Stimulated activated CD8-positive, alpha-beta memory T cell treated with anti-CD3 and anti-CD28 coated beads, Interleukin-12 subunit alpha, Interleukin-12 subunit beta, amount 100 ng/mL, for 24 hours (primary cell): ENCODE data around the gene RANBP9.
A peak's percentile ranks its signal among the peaks of the same experiment; 100 is the strongest.

Experiments used
- DNase-seq: peaks from one replicate; pipeline ENCODE4 v3.0.0-alpha.2; 2020; ENCODE audit errors: extremely low read depth

RANBP9 gene

DNA sequence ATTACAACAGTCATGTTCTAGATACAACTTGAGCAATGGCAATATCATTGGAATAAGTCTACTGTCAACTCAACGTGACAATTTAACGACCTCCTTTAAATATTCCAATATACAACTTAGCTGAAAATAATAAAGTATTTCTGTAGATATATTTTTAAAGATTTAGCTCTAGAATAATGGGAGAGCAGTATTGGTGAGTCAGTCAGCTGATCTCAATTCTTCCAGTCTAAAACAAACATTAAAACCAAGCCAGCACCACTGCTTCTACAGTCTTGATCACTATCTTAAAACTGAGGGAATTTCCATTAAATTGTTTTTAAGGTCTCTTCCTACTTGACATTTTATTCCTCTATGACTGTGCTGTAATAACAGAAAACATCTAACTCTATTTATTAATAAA lies 58.3 kb downstream of the RANBP9 start:
- no peak for DNase-seq

DNA sequence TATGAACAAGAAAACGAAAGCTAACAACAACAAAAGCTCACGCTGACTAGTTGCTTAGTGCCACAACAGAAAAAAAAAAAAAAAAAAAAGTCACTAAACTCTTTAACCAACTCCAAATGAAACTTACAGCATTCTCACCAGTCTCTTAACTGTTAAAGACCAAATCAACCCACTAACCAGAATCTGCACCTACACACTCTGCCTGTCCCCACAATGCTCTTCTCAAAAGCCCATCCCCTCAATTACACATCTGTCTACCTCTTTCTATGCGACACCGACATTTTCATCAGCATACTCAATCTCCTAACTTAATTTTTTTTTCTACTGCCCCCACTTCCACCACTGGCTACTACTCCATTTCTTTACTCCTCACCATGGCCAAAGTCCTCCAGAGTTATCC lies 62.2 kb downstream of the RANBP9 start:
- no peak for DNase-seq

DNA sequence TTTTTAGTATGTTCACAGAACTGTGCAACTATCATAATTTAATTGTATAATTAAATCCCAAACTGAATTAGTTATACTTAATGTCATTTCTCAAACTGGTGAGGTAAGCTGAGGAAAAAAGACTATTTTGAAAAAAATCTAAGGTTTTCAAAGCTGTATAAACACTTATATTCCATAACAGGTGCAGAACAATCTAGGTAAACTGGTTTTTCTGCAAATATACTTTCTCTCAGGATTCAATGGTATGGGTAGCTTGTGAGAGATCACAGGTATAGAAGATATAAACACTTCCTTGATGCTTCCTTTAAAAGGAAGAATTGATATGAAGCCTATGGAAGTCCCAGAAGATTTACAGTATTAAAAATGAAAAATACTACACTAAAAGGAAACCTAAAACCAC lies 62.8 kb downstream of the RANBP9 start:
- DNase-seq, result no peak

DNA sequence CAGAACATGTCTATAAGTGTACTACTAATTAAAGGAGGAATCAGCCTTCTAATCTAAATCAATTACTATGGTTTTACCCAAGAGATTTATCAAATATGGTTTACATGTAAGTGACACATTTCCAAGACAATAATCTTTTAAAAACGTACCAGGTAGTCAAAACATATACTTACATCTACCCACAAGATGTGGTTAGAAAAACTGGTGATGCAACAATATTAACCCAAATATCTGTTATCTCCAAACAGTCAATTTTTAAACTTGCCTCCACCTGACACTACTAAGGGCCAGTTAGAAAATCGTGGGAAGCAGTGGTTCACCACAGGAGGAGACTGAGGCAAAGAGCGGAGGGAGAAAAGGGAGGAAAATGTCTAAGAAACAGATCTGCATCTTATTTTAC lies 68.5 kb downstream of the RANBP9 start:
- DNase-seq, result no peak

DNA sequence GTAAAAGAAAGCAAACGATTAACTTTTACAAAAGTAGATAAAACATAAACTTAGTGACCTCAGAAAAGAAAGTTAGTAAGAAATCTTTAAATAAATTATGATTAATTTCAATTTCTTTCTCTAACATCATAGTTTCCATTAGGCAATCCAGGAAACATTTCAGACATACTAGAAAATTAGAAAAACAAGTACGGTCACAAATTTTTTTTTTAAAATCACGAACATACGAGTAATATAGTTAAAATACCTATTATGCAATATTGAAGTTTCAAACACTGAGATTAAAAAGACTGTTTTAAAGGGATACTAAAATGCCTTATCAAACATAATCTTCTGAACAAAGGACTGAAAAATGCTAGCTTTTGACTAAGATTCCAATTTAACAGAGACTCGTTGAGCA lies 70.3 kb downstream of the RANBP9 start:
- DNase-seq, result no peak

DNA sequence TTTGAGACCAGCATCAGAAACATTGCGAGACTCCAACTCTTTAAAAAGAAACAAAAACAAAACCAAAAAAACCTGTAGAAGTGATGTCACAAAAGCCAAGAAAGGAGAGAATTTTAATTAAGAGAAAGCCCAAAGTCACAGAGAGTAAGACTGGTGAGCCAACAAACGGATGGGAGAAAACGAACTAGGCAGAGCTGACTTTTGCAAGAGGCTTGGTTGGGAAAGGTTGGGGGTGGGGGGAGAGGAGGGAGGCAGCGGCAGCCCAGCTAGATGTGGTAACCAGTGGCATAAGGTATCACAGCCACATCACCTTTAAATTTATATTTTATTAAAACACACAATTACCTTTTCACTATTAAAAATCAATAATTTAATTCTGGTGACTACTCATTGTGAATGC lies 73.0 kb downstream of the RANBP9 start:
- DNase-seq, result no peak

DNA sequence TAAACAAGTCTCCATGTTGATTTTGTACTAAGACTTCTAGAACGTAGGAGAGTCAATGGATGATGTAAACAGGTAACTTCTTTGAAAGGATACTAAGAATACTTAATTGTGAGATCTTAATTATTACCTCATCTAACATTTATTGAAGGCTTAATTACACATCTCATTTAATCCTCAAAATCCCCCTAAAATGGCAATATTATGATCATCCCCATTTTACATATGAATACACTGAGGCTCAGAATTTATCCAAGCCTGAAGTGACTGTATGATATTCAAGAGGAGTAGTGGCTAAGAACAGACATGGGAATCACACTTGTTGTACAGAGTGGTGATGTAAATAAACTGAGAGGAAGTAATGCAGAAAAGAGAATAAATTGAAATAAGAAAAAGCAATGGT lies 73.6 kb downstream of the RANBP9 start:
- no peak for DNase-seq

DNA sequence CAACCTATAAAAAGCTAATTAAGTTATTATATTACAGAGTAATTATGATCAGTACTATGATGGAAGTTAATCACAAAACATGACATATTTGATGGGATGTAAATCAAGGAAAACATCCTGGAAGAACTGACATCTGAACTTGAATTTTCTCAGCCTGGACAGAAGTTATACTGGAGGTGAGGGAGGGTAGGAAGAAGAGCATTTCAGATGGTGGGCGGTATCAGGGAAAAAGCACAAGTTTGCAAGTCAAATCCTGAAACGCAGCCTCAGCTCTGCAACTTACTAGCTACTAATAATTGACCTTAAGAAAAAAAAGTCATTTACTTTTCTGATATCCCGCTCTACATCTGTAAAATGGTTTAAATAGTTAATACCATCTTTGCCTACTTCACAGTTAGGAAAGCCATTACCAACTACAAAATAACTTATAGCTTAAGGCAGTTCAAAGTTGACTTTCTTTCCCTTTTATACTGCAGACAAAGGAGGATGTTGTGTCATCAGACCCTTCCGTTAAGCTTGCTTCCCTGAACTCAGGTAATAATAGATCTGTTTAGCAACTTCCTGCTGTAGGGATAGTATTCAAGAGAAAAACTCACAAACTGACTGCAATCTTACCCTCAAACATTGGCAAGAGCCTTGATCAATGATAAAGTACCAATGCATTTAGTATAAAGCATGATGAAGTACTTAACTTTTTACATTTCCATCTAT lies 75.5 kb downstream of the RANBP9 start:
- no peak for DNase-seq

DNA sequence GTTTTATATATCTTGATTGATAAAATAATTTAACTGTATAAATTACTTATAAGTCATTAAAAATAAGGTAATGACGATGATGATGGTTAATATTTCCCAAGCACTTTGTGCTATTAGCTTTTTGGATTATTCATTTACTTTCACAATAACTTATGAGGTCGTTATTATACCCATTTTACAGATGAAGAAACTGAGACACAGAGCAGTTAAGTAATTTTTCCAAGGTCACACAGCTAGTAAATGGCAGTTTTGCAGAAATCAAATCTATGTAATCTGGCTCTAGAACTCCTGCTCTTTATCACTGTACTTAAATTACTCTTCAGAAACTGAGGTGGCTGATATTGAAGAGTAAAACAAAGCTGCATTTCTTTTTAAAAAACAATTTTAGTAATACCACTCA lies 78.3 kb downstream of the RANBP9 start:
- no peak for DNase-seq

DNA sequence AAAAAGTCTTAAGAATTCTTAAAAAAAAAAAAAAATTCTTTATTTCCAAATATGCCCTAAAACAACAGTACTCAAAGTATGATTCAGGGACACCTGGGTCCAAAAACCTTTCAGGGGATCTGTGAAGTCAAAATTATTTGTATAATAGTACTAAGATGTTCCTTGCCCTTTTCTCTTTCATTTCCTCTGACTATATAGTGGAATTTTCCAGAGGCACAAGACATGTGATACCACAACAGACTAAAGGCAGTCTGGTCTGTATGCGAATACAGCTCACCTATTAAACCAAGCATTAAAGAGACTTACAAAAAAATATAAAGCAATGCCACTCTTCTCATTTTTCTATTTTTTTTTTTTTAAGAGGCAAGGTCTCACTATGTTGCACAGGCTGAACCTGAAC lies 81.1 kb downstream of the RANBP9 start:
- DNase-seq, result no peak

DNA sequence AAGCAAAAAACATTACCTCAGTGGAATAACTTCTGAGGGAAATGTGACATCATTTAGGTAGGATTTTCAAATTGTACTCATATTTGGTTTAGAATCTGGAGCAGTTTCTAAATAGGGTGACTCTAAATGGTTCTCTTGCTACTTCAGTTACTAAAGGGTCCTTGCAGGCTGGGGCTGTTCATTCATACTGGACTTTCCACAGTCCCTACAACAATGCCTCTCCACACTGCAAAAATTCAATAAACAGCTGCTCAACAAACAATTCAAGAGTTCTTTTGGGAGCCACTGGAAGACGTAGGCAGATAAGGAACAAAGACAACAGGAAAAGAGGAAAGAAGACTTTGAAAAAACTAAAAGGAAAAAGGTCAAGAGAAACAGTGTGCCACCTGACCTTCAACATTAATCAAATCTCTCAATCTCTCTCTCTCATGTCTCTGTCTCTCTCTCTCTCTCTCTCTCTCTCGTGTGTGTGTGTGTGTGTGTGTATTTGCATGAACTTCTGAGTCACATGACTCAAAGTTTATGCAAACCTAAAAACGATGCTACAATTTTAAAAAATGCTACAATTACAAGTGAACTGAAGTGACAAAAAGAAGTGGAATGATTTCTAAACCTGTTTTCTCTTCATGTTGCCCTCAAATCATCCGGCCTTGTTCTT lies 82.0 kb downstream of the RANBP9 start:
- DNase-seq, result no peak

DNA sequence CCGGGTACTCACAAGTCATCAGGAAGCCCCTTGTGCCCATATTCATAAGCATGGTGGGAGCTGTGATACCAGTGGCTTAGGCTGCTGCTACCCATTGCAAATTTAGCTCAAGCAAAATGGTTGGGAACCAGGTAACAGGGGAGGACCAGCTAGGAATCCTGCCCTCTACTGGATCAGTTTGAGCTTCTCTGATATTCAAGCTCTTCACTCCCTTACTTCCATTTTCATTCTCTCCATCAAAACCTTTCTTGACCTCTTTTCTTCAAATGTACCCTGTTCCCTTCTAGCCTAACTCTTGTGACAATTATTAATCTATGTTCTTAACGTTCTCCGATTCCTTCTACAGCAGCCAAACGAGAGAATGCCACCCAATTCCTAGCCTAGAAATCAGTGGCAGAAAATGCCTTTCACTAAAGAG lies 86.8 kb downstream of the RANBP9 start:
- no peak for DNase-seq

DNA sequence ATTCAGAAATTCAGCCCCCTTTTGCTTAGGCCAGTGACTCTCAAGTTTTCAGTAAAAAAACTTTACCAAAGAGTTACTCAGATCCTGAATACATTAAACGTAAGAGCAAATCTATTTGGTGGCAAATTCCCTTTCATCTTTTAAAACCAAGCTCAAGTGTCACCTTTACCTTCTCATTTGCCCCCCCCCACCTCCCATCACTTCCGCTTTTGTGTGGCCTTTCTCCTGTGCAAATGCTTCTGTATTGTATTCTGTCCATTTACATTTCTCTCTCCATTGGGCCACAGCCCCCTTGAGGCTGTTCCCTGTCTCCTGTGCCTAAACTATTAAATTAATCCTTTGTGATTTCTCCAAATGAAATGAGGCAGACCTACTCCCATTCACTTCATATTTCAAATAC lies 94.6 kb downstream of the RANBP9 start:
- no peak for DNase-seq

DNA sequence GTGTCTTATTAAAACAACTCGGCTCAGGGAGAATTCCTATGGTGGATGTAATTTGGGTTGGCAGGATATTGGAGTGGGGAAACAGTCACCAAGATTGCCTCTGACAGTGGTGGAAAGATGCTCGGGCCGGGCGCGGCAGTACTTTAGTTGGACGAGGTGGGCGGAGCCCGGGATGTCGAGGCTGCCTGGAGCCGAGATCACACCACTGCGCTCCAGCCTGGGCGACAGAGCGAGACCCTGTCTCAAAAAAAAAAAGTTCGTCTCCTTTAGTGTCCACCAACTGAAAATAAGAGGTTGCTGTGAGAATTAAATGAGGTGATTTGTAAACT lies 95.9 kb downstream of the RANBP9 start:
- DNase-seq, result no peak

DNA sequence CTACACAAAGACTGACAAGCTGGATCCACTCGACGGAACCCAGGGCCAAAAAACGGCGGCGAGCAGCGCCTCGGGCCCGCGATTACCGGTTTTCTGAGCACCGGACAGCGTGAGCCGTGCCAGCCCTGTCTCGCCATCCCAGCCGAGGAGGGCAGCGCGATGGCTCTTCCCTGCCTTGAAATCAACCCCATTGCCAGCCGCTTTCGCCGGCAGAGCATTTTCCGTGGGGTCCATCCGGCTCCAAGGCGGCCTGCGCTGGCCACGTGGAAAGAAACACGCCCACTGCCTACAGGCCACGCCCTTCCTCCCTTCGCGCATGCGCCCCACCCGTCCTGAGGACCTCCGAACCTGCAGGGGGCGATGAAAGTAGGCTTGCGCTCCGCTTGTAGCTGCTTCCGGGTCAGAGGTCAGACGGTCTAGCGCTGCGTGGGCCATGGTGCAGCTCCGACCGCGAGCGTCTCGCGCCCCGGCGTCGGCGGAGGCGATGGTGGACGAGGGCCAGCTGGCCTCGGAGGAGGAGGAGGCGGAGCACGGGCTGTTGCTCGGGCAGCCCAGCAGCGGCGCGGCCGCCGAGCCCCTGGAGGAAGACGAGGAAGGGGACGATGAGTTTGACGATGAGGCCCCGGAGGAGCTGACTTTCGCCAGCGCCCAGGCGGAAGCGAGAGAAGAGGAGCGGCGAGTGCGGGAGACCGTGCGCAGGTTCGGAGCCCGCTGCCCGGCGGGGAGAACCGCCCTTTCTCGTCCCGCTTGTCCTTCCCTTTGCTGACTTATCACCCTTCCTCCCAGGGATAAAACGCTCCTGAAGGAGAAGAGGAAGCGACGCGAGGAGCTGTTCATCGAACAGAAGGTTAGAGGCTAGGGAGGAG lies 96.5 kb downstream of the RANBP9 start, which contains the start of gene NOL7:
Gene NOL7, plus strand, starts transcription at position 410 of the 866 bp plus-strand sequence. Its CDS starts 24 bp downstream, at position 434.
- DNase-seq, result peak; percentile 91

DNA sequence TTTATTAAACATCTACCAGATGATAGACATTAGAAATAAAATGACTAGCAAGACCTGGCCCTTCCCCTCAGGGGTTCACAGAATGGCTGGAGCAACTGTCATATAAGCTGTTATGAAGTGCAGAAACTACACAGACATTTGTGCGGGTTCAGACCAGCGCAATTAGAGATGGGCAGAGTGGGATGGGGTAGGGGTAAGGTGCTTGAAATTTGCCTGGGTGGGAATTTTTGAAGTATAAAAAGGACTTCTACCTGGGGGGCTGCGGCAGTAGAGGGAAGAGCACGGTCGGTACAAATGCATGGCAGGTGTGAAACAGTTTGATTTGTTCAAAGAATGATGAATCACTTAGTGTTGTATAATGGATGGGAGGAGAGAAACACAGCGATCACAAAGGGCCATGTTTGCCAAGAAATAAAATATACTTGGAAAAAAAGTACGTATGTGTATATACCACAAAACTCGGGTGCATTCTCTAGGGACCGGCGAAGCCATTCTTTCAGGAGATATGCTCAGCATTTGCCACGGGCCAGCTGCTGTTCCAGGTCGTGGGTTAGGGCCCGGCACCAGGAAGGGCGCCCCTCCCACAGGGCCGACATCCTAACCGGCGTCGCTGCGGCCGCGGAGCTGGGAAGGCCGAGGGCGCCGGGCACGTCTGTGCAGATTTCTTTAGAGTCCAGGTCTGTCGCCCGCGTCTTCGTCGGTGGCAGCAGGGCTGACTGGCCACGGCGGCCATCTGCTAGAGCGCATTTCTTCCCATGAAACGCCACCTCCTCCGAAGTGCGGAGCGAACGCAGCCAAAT lies 97.3 kb downstream of the RANBP9 start:
- no peak for DNase-seq

DNA sequence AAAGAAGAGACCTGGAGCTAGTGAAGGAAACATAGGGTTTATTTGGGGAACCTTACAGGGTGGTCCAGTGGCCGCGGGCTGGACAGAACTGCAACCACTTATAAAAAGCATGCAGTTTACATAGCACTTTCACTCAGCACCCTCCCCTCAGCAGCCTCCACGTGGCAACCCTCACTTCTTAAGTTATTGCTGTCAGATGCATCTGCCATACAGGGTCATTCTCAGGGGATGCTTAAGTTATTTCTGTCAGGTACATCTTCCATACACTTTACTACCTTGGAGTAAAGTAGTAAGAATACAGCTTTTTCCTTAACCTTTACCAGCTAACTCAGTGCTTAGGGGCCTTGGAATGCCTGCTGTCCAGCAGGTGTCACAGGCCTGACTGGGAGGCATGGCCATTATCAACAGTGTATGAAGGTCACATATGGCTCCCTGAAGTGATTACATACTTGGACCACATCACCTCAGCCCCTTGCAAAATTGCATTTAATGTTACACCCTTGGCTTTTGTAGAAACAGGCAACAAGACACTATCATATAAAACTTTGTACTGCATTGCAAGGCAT lies 98.5 kb downstream of the RANBP9 start:
- no peak for DNase-seq

DNA sequence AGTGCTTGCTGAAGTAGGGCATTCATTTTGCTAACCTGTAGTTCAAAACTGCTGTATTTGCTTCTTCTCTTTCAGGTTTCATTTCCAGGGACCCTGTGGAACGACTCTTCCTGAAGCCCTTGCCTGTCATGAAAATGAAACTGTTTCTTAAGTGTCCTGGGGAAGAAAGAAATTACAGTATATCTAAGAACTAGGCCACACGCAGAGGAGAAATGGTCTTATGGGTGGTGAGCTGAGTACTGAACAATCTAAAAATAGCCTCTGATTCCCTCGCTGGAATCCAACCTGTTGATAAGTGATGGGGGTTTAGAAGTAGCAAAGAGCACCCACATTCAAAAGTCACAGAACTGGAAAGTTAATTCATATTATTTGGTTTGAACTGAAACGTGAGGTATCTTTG lies 99.9 kb downstream of the RANBP9 start:
- no peak for DNase-seq

DNA sequence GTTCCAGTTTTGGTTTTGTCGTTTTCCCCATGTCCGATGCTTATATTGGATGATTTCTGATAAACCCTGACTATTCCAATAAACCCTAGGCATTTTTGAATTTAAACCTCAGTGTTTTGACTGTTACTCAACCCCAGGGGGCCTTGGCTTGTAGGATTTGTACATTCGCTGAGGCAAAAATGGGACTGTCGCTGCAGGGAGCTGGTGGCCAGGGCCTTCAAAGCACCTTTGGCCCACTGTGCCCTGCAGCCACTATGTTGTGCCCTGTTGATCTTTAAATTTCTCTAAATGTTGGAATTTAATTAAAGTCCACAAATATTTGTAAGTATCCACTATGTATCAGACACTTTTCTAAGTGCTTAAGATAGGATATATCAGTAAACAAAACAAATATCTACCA lies 106.0 kb downstream of the RANBP9 start:
- DNase-seq, result no peak

DNA sequence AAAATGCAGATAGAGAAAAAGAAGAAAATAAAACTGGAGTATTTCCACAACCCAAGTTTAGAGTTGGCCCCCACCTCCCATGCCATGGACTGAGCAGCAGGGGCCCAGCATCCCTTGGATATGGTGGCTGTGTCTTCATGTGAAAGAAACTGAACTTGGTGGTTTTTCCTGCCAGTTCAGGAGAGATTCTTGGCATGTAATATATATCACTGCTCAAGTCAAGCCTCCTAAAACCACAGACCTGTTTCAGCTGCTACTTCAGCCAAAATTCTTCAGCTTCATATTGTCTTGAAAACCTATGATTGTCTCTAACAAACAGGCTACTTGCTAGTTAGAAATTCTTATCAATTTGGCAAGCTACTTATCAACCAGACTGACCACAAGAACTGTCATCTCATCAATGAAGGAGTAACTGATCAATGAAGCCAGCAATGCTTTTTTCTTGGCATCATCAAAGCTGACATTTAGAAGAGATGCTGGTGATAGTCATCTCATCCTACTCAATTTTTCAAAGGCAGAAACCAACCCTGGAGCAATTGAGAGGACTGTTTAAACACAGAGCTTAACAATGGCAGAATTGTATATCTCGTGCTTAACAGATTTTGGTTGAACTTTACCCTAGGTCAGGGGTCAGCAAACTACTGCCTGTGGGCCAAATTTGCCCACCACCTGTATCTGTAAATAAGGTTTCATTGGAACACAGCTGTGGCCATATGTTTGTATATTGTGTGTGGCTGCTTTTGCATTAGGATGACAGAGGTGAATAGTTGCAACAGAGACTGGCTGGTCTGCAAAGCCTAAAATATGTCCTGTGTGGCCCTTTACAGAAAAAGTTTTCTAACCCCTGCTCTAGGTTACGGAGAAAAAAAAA lies 106.9 kb downstream of the RANBP9 start:
- no peak for DNase-seq

DNA sequence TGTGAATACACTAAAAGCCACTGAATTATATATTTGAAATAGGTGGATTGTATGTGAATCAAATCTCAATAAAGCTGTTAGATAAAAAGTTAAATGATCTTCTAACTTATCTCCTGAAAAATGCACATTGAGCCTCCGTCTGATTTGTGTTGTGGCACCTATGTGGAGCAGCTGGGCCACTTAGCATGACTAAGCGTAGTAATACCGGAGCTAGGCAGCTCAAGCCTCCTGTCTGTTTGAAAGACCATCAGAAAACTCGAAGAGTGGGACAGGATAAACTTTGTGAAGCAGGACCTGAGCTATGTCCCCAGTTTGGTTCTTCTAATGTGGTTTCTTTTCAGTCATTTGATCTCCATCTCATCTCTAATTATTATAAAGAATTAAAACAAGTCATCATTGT lies 107.5 kb downstream of the RANBP9 start:
- no peak for DNase-seq
